A673 (cell line): Measurements from ENCODE around the gene TOMM22. TPM values are rescaled to one million over a fixed set of nuclear protein-coding genes. Genes with fewer than 3 reads are reported as not detected.
A peak's percentile ranks its signal among the peaks of the same experiment; 100 is the strongest.

Experiments
- BruUV-seq: library from RNA; stranded (reverse); fragments of 400-500 nt; replicated peaks from 2 replicates; lab custom pipeline; 2021; lab: Mats Ljungman, UMichigan
- CTCF ChIA-PET: fragments of 300-600 bp; sonication (Branson Sonifier 250); formaldehyde crosslinking; loops from one replicate; lab custom pipeline; 2022; ENCODE audit warnings: antibody characterized with exemption; lab: Charles Lee
- POLR2A ChIA-PET: fragments of 300-600 bp; sonication (Branson Sonifier 250); formaldehyde crosslinking; loops from one replicate; lab custom pipeline; 2022; ENCODE audit warnings: antibody characterized with exemption; ENCODE audit not compliant: low non-redundant PET; lab: Charles Lee
- DNase-seq: peaks from one replicate; pipeline ENCODE4 v3.0.0-alpha.2; 2015; ENCODE audit warnings: low spot score
- H3K27ac ChIP-seq: fragments of 200-600 bp; sonication (generic); 2 replicates; pipeline ENCODE4 v1.5.1; 2016; ENCODE audit warnings: mixed run types, low read depth, mild to moderate bottlenecking, mixed read lengths, antibody characterized with exemption, low read length; ENCODE audit not compliant: poor library complexity, severe bottlenecking
- H3K27me3 ChIP-seq: fragments of 200-600 bp; sonication (generic); replicated peaks from 2 replicates; pipeline ENCODE4 v1.6.1; 2017; ENCODE audit warnings: mixed run types, low read depth, mild to moderate bottlenecking, mixed read lengths, antibody characterized with exemption, low read length; ENCODE audit not compliant: insufficient read depth, poor library complexity
- H3K36me3 ChIP-seq: fragments of 200-600 bp; sonication (generic); 2 replicates; pipeline ENCODE4 v1.6.1; 2016; ENCODE audit warnings: mixed run types, mild to moderate bottlenecking, mixed read lengths, antibody characterized with exemption, low read length; ENCODE audit not compliant: insufficient read depth, poor library complexity, severe bottlenecking
- H3K4me1 ChIP-seq: fragments of 200-600 bp; sonication (generic); 2 replicates; pipeline ENCODE4 v1.6.1; 2017; ENCODE audit warnings: mixed run types, mild to moderate bottlenecking, mixed read lengths, antibody characterized with exemption, low read length; ENCODE audit not compliant: insufficient read depth, poor library complexity, severe bottlenecking
- H3K4me3 ChIP-seq: fragments of 200-600 bp; sonication (generic); 2 replicates; pipeline ENCODE4 v1.5.1; 2016; ENCODE audit warnings: low read depth, mixed run types, mild to moderate bottlenecking, mixed read lengths, low read length; ENCODE audit not compliant: poor library complexity, severe bottlenecking
- H3K9me3 ChIP-seq: fragments of 200-600 bp; sonication (generic); 2 replicates; pipeline ENCODE4 v1.6.1; 2016; ENCODE audit warnings: mixed run types, low read depth, mild to moderate bottlenecking, mixed read lengths, antibody characterized with exemption, low read length; ENCODE audit not compliant: poor library complexity, severe bottlenecking
- CTCF ChIP-seq: fragments of 300-800, 200-600 bp; sonication (generic); conservative IDR thresholded peaks from 2 replicates; pipeline ENCODE4 v1.5.1; 2017; ENCODE audit warnings: low read depth, mild to moderate bottlenecking, antibody characterized with exemption, low read length, moderate library complexity, mixed read lengths
- EZH2 ChIP-seq: fragments of 200-600 bp; sonication (generic); IDR thresholded peaks from 2 replicates; pipeline ENCODE4 v1.6.1; 2017; ENCODE audit warnings: borderline replicate concordance, low read depth, mild to moderate bottlenecking, mixed read lengths, antibody characterized with exemption, low read length; ENCODE audit not compliant: poor library complexity, severe bottlenecking
- intact Hi-C: fragments of 100-400 bp; cut with micrococcal nuclease; formaldehyde crosslinking; loops from one replicate; pipeline ENCODE4 v1.10.0; 2022; ENCODE audit not compliant: unreplicated experiment
- total RNA-seq: library from RNA; stranded (reverse); gene quantifications from 2 replicates; pipeline ENCODE4 v1.2.3, GENCODE V29; 2021

TOMM22 gene
- total RNA-seq, 1 experiment from 2014 or later = 152 TPM

DNA sequence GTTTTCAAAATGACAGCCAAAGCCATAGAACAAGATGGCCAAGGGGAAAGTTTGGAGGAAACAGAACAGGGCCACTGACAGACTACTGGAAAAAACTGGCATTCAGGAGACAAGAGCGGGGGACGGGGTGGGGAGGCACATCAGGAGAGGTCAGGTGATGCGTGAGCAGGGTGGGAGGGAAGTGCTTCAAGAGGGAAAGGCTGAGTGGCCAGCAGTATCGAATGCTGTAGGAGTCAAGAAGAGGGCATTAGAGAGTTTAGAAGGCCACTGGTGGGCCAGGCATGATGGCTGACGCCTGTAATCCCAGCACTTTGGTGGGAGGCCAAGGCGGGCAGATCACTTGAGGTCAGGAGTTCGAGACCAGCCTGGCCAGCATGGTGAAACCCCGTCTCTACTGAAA is 32.2 kb downstream of the TOMM22 start:
- ChIA-PET CTCF (no interaction called here), POLR2A (interaction anchor here (0.8 to 0.9 kb wide), 2 partner anchors 11 to 32 kb away, joined by 3 to 4 read pairs; partner anchors contain the start of gene TOMM22)
- no peak overlapping the region for H3K4me3 ChIP-seq

DNA sequence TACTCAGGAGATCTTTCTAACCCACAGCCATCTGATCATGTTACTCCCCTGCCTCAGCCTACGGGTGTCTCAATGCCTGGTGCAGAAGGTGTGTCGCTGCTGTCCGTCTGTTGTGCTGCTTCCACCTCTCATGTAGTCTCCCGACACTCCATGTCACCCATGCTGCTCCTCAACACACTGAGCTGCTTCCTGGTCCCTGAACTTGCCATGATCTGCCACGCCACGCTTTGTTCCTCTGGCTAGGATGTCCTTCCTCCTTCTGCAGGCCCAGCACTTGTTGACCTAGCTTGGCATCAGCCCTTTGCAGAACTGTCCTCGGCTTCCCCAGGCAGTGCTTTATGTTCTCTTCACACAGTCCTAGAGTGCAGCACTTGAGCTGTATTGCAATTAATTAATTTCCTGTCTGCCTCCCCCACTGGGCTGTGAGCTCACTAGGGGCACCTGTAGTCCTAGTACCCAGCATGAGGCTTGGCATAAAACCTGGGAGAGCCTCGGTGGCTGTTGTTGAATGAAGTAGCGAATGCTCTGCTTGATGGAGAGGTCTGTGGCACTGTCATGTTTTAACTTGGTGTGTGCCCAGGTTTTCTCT is 33.5 kb downstream of the TOMM22 start:
- intact Hi-C loops = no loop called here
- ChIA-PET CTCF (no interaction called here), POLR2A (interaction anchor here (0.9 kb wide), 1 partner anchor 34 kb away, joined by 3 read pairs; the partner anchor contains the start of gene TOMM22)
- no TSS peak for BruUV-seq
- TF ChIP-seq CTCF = no peak
- no peak for TF ChIP-seq EZH2
- H3K4me3 ChIP-seq = no peak overlapping the region
- peaks cover 35% of the 10 kb centered on the region for H3K4me1 ChIP-seq
- H3K36me3 ChIP-seq = peaks cover 39% of the 10 kb centered on the region
- H3K9me3 ChIP-seq = no peaks in the 10 kb centered on the region
- no peaks in the 10 kb centered on the region for H3K27me3 ChIP-seq
- DNase-seq = peak; percentile 41
- H3K27ac ChIP-seq = peak overlapping the region; percentile 50

More for the DNA sequence above, 32.2 kb downstream of the TOMM22 start:
- no TSS peak for BruUV-seq
- peaks cover 43% of the 10 kb centered on the region for H3K36me3 ChIP-seq
- no peak for DNase-seq
- no peaks in the 10 kb centered on the region for H3K27me3 ChIP-seq
- intact Hi-C loops = no loop called here
- H3K9me3 ChIP-seq = no peaks in the 10 kb centered on the region
- peak overlapping the region; percentile 52 for H3K27ac ChIP-seq
- peaks cover 35% of the 10 kb centered on the region for H3K4me1 ChIP-seq
- TF ChIP-seq EZH2 = no peak
- no peak for TF ChIP-seq CTCF

DNA sequence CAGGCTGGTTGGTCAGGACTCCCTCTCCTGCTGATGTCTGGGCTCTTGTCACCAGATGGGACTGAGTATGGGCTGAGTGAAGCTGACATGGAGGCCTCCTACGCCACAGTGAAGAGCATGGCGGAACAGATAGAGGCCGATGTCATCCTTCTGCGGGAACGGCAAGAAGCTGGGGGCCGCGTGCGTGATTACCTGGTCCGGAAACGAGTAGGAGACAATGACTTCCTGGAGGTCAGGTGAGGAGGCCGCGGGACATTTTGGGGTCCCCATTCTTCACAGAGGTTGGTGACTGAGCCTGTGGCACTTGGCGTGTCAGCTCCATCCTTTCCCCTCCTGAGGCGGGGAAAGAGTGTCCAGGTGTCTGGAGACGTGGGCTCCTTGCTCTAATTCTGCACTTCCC is 34.1 kb downstream of the TOMM22 start:
- peak overlapping the region; percentile 50 for H3K27ac ChIP-seq
- H3K4me3 ChIP-seq = no peak overlapping the region
- ChIA-PET CTCF (no interaction called here), POLR2A (no interaction called here)
- no peaks in the 10 kb centered on the region for H3K9me3 ChIP-seq
- H3K4me1 ChIP-seq = peaks cover 35% of the 10 kb centered on the region
- no TSS peak for BruUV-seq
- TF ChIP-seq CTCF (no peak), EZH2 (no peak)
- intact Hi-C loops = no loop called here
- H3K36me3 ChIP-seq = peaks cover 39% of the 10 kb centered on the region
- H3K27me3 ChIP-seq = no peaks in the 10 kb centered on the region
- no peak for DNase-seq
